Measurements from ENCODE around the gene COL1A2. TPM values are rescaled to one million over a fixed set of nuclear protein-coding genes. Genes with fewer than 3 reads are reported as not detected.

COL1A2 gene
- total and polyA plus RNA-seq, 2 experiments from 2014 or later: 76.6 to 122 TPM

DNA sequence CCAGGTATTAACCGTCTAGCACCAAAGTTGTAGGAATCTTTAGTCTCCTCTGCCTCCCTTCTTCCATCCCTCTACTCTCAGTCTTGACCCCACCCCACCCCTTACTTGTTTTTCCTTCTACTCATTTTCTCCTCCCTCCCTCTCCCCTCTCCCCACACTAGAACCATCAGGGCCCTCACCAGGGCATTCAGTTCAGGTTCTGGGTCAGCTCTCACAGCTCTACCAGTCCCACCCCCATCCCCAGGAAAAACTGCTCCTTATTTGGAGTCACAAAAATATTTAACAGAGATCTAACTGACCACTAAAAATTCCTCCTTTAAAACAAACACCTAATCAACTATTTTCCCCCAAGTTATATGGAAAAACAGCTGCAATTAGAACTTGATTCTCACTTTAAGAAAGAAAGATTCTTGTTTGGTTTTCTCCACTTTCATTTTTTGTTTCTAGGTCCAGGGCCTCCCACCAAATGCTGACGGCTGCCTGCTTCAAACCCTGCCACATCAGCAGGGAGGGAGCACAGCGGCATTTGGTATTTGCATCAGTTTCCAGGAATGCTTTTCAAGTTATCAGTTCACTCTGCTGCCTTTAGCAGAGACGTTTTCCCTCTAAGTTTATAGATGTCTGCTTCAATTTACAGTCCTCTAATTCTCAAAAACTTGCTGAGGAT, 2.8 kb upstream of the COL1A2 start:
- Histone ChIP-seq H3K36me3 (no peaks in the 10 kb centered on the region), H3K9me3 (ENCODE audit: low read depth) (no peaks in the 10 kb centered on the region), H3K4me1 (ENCODE audit: low read depth) (peaks cover 17% of the 10 kb centered on the region), H3K27me3 (no peaks in the 10 kb centered on the region), H3K27ac (peak overlapping the region; percentile 78), H3K4me3 (no peak overlapping the region)
- peak; percentile 56 to 93 for DNase-seq (ENCODE audit: low read depth in 1 of 2, low spot score in 1 of 2)
- TF ChIP-seq, protein P1, sequence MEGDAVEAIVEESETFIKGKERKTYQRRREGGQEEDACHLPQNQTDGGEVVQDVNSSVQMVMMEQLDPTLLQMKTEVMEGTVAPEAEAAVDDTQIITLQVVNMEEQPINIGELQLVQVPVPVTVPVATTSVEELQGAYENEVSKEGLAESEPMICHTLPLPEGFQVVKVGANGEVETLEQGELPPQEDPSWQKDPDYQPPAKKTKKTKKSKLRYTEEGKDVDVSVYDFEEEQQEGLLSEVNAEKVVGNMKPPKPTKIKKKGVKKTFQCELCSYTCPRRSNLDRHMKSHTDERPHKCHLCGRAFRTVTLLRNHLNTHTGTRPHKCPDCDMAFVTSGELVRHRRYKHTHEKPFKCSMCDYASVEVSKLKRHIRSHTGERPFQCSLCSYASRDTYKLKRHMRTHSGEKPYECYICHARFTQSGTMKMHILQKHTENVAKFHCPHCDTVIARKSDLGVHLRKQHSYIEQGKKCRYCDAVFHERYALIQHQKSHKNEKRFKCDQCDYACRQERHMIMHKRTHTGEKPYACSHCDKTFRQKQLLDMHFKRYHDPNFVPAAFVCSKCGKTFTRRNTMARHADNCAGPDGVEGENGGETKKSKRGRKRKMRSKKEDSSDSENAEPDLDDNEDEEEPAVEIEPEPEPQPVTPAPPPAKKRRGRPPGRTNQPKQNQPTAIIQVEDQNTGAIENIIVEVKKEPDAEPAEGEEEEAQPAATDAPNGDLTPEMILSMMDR (IDR thresholded peaks at IDR 0.05; ENCODE audit: low read depth, low read length): no peak

DNA sequence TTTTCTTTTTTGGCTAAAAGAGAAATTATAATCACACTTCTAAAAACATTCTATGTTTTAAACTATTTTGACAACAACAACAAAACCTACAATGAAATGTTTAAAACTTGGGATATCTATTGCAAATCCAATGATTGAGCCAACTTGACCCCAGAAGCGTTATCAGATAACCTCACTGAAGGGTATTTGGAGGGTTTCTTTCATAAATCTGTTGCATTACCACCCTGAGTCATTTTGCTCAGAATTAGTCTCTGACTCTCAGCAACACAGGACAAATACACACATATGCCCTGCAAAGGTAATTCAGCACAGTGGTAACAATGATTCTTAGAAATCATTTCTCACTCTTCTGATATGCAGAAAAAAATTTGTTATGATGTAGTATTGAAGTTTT, 2.3 kb upstream of the COL1A2 start:
- Histone ChIP-seq H3K9me3 (ENCODE audit: low read depth) (no peaks in the 10 kb centered on the region), H3K27me3 (no peaks in the 10 kb centered on the region), H3K4me3 (no peak overlapping the region), H3K36me3 (no peaks in the 10 kb centered on the region), H3K27ac (peak overlapping the region; percentile 78), H3K4me1 (ENCODE audit: low read depth) (peaks cover 17% of the 10 kb centered on the region)
- DNase-seq (ENCODE audit: low read depth in 1 of 2, low spot score in 1 of 2): peak in 1 of 2 donors; percentile 30
- TF ChIP-seq, protein P1 (IDR thresholded peaks at IDR 0.05; ENCODE audit: low read depth, low read length): no peak

DNA sequence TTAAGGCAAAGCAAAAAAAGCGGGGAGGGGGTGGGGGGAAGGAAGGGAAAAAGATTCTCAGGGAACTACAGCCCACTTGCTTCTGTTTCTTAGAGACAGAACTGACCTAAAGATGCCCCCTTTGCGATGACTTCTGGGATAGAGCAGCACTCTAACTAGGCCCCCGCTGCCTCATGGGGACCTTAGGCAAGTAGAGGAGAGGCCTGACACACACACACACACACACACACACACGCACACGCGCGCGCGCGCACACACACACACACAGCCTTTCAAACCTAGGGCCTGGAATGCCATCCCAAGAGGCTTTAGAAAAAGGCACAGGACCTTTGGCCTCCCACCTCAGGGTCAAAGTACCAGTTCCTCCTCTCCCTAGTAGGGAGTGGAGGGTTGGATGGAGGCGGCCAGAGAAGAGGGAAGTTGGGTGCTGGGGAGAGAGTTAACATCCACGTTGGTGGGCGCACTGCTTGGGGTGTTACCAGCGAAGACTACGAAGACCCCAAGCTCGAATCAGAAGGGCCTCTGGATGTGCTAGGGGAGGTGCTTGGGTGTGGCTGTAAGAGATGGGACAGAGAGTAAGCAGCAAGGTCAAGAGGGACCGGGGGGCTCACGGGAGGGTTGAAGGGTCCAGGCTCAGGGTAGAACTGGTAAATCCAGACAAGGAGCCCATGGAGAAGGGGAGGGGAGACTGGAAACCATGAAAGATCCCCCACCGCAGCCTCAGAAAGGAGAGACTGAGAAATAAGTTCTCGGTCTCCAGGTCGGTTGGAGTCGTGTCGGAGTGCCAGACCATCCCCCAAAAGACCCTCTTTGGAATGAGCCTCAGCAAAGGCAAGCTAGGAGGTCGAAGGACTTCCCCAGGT, 1.2 kb upstream of the COL1A2 start:
- no peaks in the 10 kb centered on the region for H3K9me3 ChIP-seq (ENCODE audit: low read depth)
- no peak overlapping the region for H3K27ac ChIP-seq
- no peak overlapping the region for H3K4me3 ChIP-seq
- no peaks in the 10 kb centered on the region for H3K36me3 ChIP-seq
- H3K4me1 ChIP-seq (ENCODE audit: low read depth): peaks cover 17% of the 10 kb centered on the region
- TF ChIP-seq, protein P1 (IDR thresholded peaks at IDR 0.05; ENCODE audit: low read depth, low read length): no peak
- DNase-seq (ENCODE audit: low read depth in 1 of 2, low spot score in 1 of 2): peak in 1 of 2 donors; percentile 54
- no peaks in the 10 kb centered on the region for H3K27me3 ChIP-seq

GRCh38 chr7:94394109-94394436, 622 bp upstream of the COL1A2 start:
- TF ChIP-seq, protein P1 (IDR thresholded peaks at IDR 0.05; ENCODE audit: low read depth, low read length): no peak
- Histone ChIP-seq H3K36me3 (no peaks in the 10 kb centered on the region), H3K4me1 (ENCODE audit: low read depth) (peaks cover 17% of the 10 kb centered on the region), H3K27me3 (no peaks in the 10 kb centered on the region), H3K27ac (no peak overlapping the region), H3K9me3 (ENCODE audit: low read depth) (no peaks in the 10 kb centered on the region), H3K4me3 (peak overlapping the region; percentile 23)
- peak in 1 of 2 donors; percentile 74 for DNase-seq (ENCODE audit: low read depth in 1 of 2, low spot score in 1 of 2)

GRCh38 chr7:94395141-94396036, 694 bp downstream of the COL1A2 start:
- Histone ChIP-seq H3K27ac (no peak overlapping the region), H3K27me3 (no peaks in the 10 kb centered on the region), H3K4me1 (ENCODE audit: low read depth) (peaks cover 17% of the 10 kb centered on the region), H3K9me3 (ENCODE audit: low read depth) (no peaks in the 10 kb centered on the region), H3K36me3 (no peaks in the 10 kb centered on the region), H3K4me3 (peak overlapping the region; percentile 23)
- peak; percentile 75 to 93 for DNase-seq (ENCODE audit: low read depth in 1 of 2, low spot score in 1 of 2)
- TF ChIP-seq, protein P1 (IDR thresholded peaks at IDR 0.05; ENCODE audit: low read depth, low read length): peak; percentile 72
